ENCODE measurements around the gene NGEF. TPM values are rescaled to one million over a fixed set of nuclear protein-coding genes. Genes with fewer than 3 reads are reported as not detected.

The NGEF gene
- total and polyA plus RNA-seq, 5 donors from 2014 or later = 0.21 TPM; not detected in 4

DNA sequence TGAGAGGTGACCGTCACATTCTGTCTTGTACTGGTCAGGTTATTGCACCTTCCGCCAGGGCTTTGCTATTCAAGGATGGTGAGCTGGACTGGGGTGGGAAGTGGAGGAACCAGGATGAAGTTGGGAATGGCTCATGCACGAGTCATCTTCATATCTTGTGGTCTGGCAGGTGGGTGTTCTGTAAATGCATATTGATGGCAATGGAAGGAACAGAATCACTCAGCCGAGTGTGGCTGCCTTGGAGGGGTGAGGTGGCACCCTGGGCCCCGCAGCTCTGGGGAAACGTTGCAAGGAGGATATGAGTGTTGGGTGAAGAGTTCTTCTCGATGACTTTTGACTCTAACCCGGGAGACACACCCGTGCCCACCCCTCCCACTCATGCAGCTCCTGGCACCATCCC is 20.6 kb upstream of the NGEF start:
- ATAC-seq (ENCODE audit: low read depth in 2 of 2) (no peak), DNase-seq (no peak)
- Histone ChIP-seq H3K9me3 (ENCODE audit: control insufficient read depth in 2 of 2, low read length in 2 of 2) (no peaks in the 10 kb centered on the region), H3K27me3 (ENCODE audit: control insufficient read depth, insufficient read depth, low read length) (no peaks in the 10 kb centered on the region), H3K4me1 (ENCODE audit: control insufficient read depth, insufficient read depth, low read length, poor library complexity, severe bottlenecking) (no peaks in the 10 kb centered on the region), H3K4me3 (ENCODE audit: low read depth, low read length) (no peak overlapping the region), H3K27ac (ENCODE audit: insufficient read depth, low read length, poor library complexity, severe bottlenecking) (no peak overlapping the region), H3K36me3 (ENCODE audit: control insufficient read depth, insufficient read depth, low read length) (no peaks in the 10 kb centered on the region)
- H3K36me3 Mint-ChIP-seq = no peaks in the 10 kb centered on the region
- H3K27me3 Mint-ChIP-seq = peaks cover 7% of the 10 kb centered on the region
- H3K9me3 Mint-ChIP-seq = no peaks in the 10 kb centered on the region
- no peak overlapping the region for H3K4me3 Mint-ChIP-seq
- H3K27ac Mint-ChIP-seq = peak overlapping the region in 1 of 3 donors; percentile 5
- H3K4me1 Mint-ChIP-seq = no peaks in the 10 kb centered on the region

GRCh38 chr2:233032551-233033320 is 19.7 kb upstream of the NGEF start, which contains the start of gene NEU2:
Gene NEU2 (plus strand): TSS chr2:233032672. CDS start chr2:233032672, 0 bp downstream.
- DNase-seq (no peak), ATAC-seq (ENCODE audit: low read depth in 2 of 2) (no peak)
- H3K9me3 Mint-ChIP-seq = no peaks in the 10 kb centered on the region
- peak within 1 kb of the TSS in 1 of 3 donors; percentile 5 for H3K27ac Mint-ChIP-seq
- H3K4me1 Mint-ChIP-seq = no peaks in the 10 kb centered on the region
- peaks cover 7% of the 10 kb centered on the region for H3K27me3 Mint-ChIP-seq
- no peak within 1 kb of the TSS for H3K4me3 ChIP-seq (ENCODE audit: low read depth, low read length)
- no peak within 1 kb of the TSS for H3K4me3 Mint-ChIP-seq
- no peaks in the 10 kb centered on the region for H3K27me3 ChIP-seq (ENCODE audit: control insufficient read depth, insufficient read depth, low read length)
- no peaks in the 10 kb centered on the region for H3K4me1 ChIP-seq (ENCODE audit: control insufficient read depth, insufficient read depth, low read length, poor library complexity, severe bottlenecking)
- no peaks in the 10 kb centered on the region for H3K36me3 ChIP-seq (ENCODE audit: control insufficient read depth, insufficient read depth, low read length)
- no peak within 1 kb of the TSS for H3K27ac ChIP-seq (ENCODE audit: insufficient read depth, low read length, poor library complexity, severe bottlenecking)
- H3K9me3 ChIP-seq (ENCODE audit: control insufficient read depth in 2 of 2, low read length in 2 of 2) = no peaks in the 10 kb centered on the region
- H3K36me3 Mint-ChIP-seq = no peaks in the 10 kb centered on the region

GRCh38 chr2:233031556-233032500 is 18.8 kb upstream of the NGEF start:
- H3K4me1 ChIP-seq (ENCODE audit: control insufficient read depth, insufficient read depth, low read length, poor library complexity, severe bottlenecking) = no peaks in the 10 kb centered on the region
- no peaks in the 10 kb centered on the region for H3K27me3 ChIP-seq (ENCODE audit: control insufficient read depth, insufficient read depth, low read length)
- no peaks in the 10 kb centered on the region for H3K9me3 ChIP-seq (ENCODE audit: control insufficient read depth in 2 of 2, low read length in 2 of 2)
- no peak overlapping the region for H3K27ac Mint-ChIP-seq
- no peaks in the 10 kb centered on the region for H3K36me3 Mint-ChIP-seq
- no peaks in the 10 kb centered on the region for H3K36me3 ChIP-seq (ENCODE audit: control insufficient read depth, insufficient read depth, low read length)
- H3K4me1 Mint-ChIP-seq = no peaks in the 10 kb centered on the region
- no peak overlapping the region for H3K4me3 Mint-ChIP-seq
- peaks cover 2% of the 10 kb centered on the region for H3K27me3 Mint-ChIP-seq
- no peaks in the 10 kb centered on the region for H3K9me3 Mint-ChIP-seq
- no peak for DNase-seq
- H3K4me3 ChIP-seq (ENCODE audit: low read depth, low read length) = no peak overlapping the region
- no peak overlapping the region for H3K27ac ChIP-seq (ENCODE audit: insufficient read depth, low read length, poor library complexity, severe bottlenecking)
- ATAC-seq (ENCODE audit: low read depth in 2 of 2) = no peak

GRCh38 chr2:233029321-233029720 is 16.3 kb upstream of the NGEF start:
- Mint-ChIP-seq H3K36me3 (no peaks in the 10 kb centered on the region), H3K4me1 (no peaks in the 10 kb centered on the region), H3K27me3 (no peaks in the 10 kb centered on the region), H3K27ac (no peak overlapping the region), H3K9me3 (no peaks in the 10 kb centered on the region), H3K4me3 (no peak overlapping the region)
- Histone ChIP-seq H3K27ac (ENCODE audit: insufficient read depth, low read length, poor library complexity, severe bottlenecking) (no peak overlapping the region), H3K4me3 (ENCODE audit: low read depth, low read length) (no peak overlapping the region), H3K27me3 (ENCODE audit: control insufficient read depth, insufficient read depth, low read length) (no peaks in the 10 kb centered on the region), H3K4me1 (ENCODE audit: control insufficient read depth, insufficient read depth, low read length, poor library complexity, severe bottlenecking) (no peaks in the 10 kb centered on the region), H3K9me3 (ENCODE audit: control insufficient read depth in 2 of 2, low read length in 2 of 2) (no peaks in the 10 kb centered on the region), H3K36me3 (ENCODE audit: control insufficient read depth, insufficient read depth, low read length) (no peaks in the 10 kb centered on the region)
- ATAC-seq (ENCODE audit: low read depth in 2 of 2) (no peak), DNase-seq (no peak)

DNA sequence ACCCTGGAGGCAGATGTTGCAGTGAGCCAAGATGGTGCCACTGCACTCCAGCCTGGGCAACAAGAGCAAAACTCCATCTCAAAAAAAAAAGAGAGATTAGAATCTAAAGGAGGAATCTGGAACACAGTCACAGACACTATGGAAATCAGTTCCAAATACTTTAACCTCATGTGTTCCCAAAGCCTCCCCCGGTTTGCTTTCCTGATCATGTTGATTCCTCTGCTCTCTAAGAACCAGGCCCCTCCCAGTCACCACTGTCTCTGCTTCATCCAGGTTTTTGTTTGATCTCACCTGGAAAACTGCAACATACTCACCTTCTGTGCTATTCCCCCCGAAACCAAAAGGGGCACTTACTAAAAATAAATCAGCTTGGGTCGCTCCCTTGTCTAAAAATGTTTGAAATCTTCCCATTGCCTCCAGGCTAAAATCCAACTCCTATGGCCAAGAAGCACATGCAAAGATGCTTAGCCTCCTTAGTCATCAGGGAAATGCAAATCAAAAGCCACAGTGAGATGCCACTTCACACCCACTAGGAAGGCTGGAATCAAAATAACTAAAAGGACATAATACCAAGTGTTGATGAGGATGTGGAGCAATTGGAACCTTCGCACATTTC is 13.2 kb upstream of the NGEF start:
- Mint-ChIP-seq H3K4me1 (no peaks in the 10 kb centered on the region), H3K36me3 (no peaks in the 10 kb centered on the region), H3K27me3 (no peaks in the 10 kb centered on the region), H3K9me3 (no peaks in the 10 kb centered on the region), H3K4me3 (no peak overlapping the region), H3K27ac (no peak overlapping the region)
- ATAC-seq (ENCODE audit: low read depth in 2 of 2) (no peak), DNase-seq (no peak)
- Histone ChIP-seq H3K4me1 (ENCODE audit: control insufficient read depth, insufficient read depth, low read length, poor library complexity, severe bottlenecking) (no peaks in the 10 kb centered on the region), H3K4me3 (ENCODE audit: low read depth, low read length) (no peak overlapping the region), H3K27ac (ENCODE audit: insufficient read depth, low read length, poor library complexity, severe bottlenecking) (no peak overlapping the region), H3K36me3 (ENCODE audit: control insufficient read depth, insufficient read depth, low read length) (no peaks in the 10 kb centered on the region), H3K9me3 (ENCODE audit: control insufficient read depth in 2 of 2, low read length in 2 of 2) (no peaks in the 10 kb centered on the region), H3K27me3 (ENCODE audit: control insufficient read depth, insufficient read depth, low read length) (no peaks in the 10 kb centered on the region)

DNA sequence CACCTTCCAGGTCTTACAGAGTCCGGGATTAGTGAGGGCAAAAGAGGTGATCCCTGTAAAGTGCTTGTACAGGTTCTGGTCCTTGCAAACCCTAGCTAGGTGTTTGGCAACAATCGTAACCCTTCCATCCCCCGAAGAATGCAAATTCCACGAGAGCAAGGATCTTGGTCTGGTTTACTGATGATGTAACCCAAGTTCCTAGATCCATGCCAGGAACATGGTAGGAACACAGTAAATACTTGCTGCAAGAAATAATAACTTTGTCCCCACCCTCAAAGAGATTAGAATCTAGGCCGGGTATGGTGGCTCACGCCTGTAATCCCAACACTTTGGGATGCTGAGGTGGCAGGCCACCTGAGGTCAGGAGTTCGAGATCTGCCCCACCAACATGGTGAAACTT is 12.7 kb upstream of the NGEF start:
- Histone ChIP-seq H3K4me1 (ENCODE audit: control insufficient read depth, insufficient read depth, low read length, poor library complexity, severe bottlenecking) (no peaks in the 10 kb centered on the region), H3K27ac (ENCODE audit: insufficient read depth, low read length, poor library complexity, severe bottlenecking) (no peak overlapping the region)
- ATAC-seq (ENCODE audit: low read depth in 2 of 2) = no peak

DNA sequence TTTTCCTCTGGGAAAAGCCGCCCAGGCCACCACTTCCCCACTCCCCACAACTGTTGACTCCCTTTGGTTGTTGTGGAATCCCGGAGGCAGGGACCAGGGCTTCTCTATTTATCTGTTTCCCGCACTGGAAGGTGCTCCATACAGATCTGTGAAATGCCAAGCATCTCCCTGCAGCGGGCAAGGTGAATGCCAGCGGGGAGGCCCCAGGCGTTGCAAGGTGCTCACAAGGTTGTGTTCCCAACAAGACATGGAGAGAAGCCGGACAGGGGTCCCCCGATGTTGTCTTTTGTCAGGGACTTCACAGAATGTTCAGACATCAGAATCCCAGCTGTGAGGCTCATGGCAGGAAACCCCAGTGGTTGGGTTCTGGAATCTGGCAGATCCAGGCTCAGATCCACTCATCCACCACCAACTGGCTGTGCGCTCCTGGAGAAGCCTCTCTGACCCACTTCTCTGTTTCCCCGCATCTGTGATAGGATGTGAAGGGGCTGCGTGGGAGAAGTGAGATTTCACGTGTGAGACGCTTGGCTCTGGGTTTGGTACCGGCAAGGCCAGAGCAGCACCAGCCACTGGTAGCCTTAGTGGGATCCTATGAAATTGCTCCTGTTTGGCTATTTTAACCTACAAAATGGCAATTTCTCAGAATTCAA is 10.8 kb upstream of the NGEF start:
- no peaks in the 10 kb centered on the region for H3K27me3 ChIP-seq (ENCODE audit: control insufficient read depth, insufficient read depth, low read length)
- Mint-ChIP-seq H3K36me3 (no peaks in the 10 kb centered on the region), H3K27me3 (peaks cover 4% of the 10 kb centered on the region)

More for the DNA sequence above, 12.7 kb upstream of the NGEF start:
- no peak overlapping the region for H3K4me3 ChIP-seq (ENCODE audit: low read depth, low read length)
- Mint-ChIP-seq H3K9me3 (no peaks in the 10 kb centered on the region), H3K4me3 (no peak overlapping the region), H3K27ac (no peak overlapping the region), H3K36me3 (no peaks in the 10 kb centered on the region), H3K27me3 (peaks cover under 1% of the 10 kb centered on the region), H3K4me1 (no peaks in the 10 kb centered on the region)
- H3K9me3 ChIP-seq (ENCODE audit: control insufficient read depth in 2 of 2, low read length in 2 of 2) = no peaks in the 10 kb centered on the region
- H3K27me3 ChIP-seq (ENCODE audit: control insufficient read depth, insufficient read depth, low read length) = no peaks in the 10 kb centered on the region
- DNase-seq = no peak
- H3K36me3 ChIP-seq (ENCODE audit: control insufficient read depth, insufficient read depth, low read length) = no peaks in the 10 kb centered on the region

More for the DNA sequence above, 10.8 kb upstream of the NGEF start:
- DNase-seq (no peak), ATAC-seq (ENCODE audit: low read depth in 2 of 2) (no peak)
- Mint-ChIP-seq H3K27ac (no peak overlapping the region), H3K4me1 (no peaks in the 10 kb centered on the region), H3K4me3 (no peak overlapping the region), H3K9me3 (peaks cover 0 to 2% (median 0%) of the 10 kb centered on the region in 7 donors)
- Histone ChIP-seq H3K4me1 (ENCODE audit: control insufficient read depth, insufficient read depth, low read length, poor library complexity, severe bottlenecking) (no peaks in the 10 kb centered on the region), H3K4me3 (ENCODE audit: low read depth, low read length) (no peak overlapping the region), H3K9me3 (ENCODE audit: control insufficient read depth in 2 of 2, low read length in 2 of 2) (no peaks in the 10 kb centered on the region), H3K36me3 (ENCODE audit: control insufficient read depth, insufficient read depth, low read length) (no peaks in the 10 kb centered on the region), H3K27ac (ENCODE audit: insufficient read depth, low read length, poor library complexity, severe bottlenecking) (no peak overlapping the region)
